ENCODE measurements around the gene C1QTNF5. TPM values are rescaled to one million over a fixed set of nuclear protein-coding genes. Genes with fewer than 3 reads are reported as not detected.

C1QTNF5 gene
- total RNA-seq, 2 experiments from 2014 or later, result not detected

GRCh38 chr11:119341222-119342022 lies 739 bp upstream of the C1QTNF5 start:
- ChIA-PET POLR2A (interaction anchor here (0.6 to 0.7 kb wide), 2 partner anchors 207 to 246 kb away, joined by 3 read pairs; no protein-coding TSS in a partner anchor), CTCF (interaction anchor here (0.7 to 3.2 kb wide), 10 partner anchors 11 to 164 kb away, joined by 3 to 30 read pairs (median 3); partner anchors contain the start of gene USP2)
- Mint-ChIP-seq H3K27me3 (peaks cover 29% of the 10 kb centered on the region), H3K27ac (no peak overlapping the region), H3K4me1 (ENCODE audit: low read depth) (peaks cover 31% of the 10 kb centered on the region), H3K9me3 (no peaks in the 10 kb centered on the region), H3K4me3 (no peak overlapping the region), H3K36me3 (ENCODE audit: low read depth) (peaks cover 16% of the 10 kb centered on the region)
- intact Hi-C loops (cut with micrococcal nuclease), result no loop called here
- DNase-seq, result no peak
- no peak for ATAC-seq
- TF ChIP-seq CTCF (IDR thresholded peaks at IDR 0.05), result no peak

- POLR2A ChIA-PET, result interaction anchor here (0.6 kb wide), 1 partner anchor 21 kb away, joined by 3 read pairs; no protein-coding TSS in a partner anchor
- Mint-ChIP-seq H3K36me3 (ENCODE audit: low read depth) (peaks cover 22% of the 10 kb centered on the region), H3K9me3 (no peaks in the 10 kb centered on the region), H3K27ac (no peak overlapping the region), H3K4me1 (ENCODE audit: low read depth) (peaks cover 47% of the 10 kb centered on the region), H3K4me3 (peak overlapping the region; percentile 5), H3K27me3 (peaks cover 29% of the 10 kb centered on the region)
- peak; percentile 15 for ATAC-seq
- intact Hi-C loops (cut with micrococcal nuclease), result no loop called here
- CTCF ChIA-PET, result interaction anchor here (0.7 to 10.9 kb wide), 19 partner anchors 9 to 317 kb away, joined by 3 to 201 read pairs (median 5); partner anchors contain the start of genes CBL and USP2
- peak; percentile 51 for DNase-seq
- TF ChIP-seq CTCF (IDR thresholded peaks at IDR 0.05), result peak; percentile 94
Observed at GRCh38 chr11:119339589-119340334, 921 bp downstream of the C1QTNF5 start.

- H3K36me3 Mint-ChIP-seq (ENCODE audit: low read depth), result peaks cover 24% of the 10 kb centered on the region
- POLR2A ChIA-PET, result no interaction called here
- peaks cover 29% of the 10 kb centered on the region for H3K27me3 Mint-ChIP-seq
- no peak for ATAC-seq
- TF ChIP-seq CTCF (IDR thresholded peaks at IDR 0.05), result no peak
- peak overlapping the region; percentile 5 for H3K4me3 Mint-ChIP-seq
- no peak overlapping the region for H3K27ac Mint-ChIP-seq
- CTCF ChIA-PET, result interaction anchor here (0.6 to 10.9 kb wide), 31 partner anchors 9 to 316 kb away, joined by 3 to 201 read pairs (median 4); partner anchors contain the start of genes CBL, MCAM, MFRP and USP2
- intact Hi-C loops (cut with micrococcal nuclease), result no loop called here
- no peak for DNase-seq
- H3K9me3 Mint-ChIP-seq, result no peaks in the 10 kb centered on the region
- peaks cover 47% of the 10 kb centered on the region for H3K4me1 Mint-ChIP-seq (ENCODE audit: low read depth)
Observed at GRCh38 chr11:119338965-119339588, 1.6 kb downstream of the C1QTNF5 start.

GRCh38 chr11:119338318-119338890 lies 2.3 kb downstream of the C1QTNF5 start:
- CTCF ChIA-PET, result interaction anchor here (0.6 to 10.9 kb wide), 33 partner anchors 9 to 369 kb away, joined by 3 to 201 read pairs (median 5); partner anchors contain the start of genes CBL, MCAM, MFRP and USP2
- POLR2A ChIA-PET, result interaction anchor here (0.6 to 2.1 kb wide), 7 partner anchors 10 to 261 kb away, joined by 3 to 9 read pairs (median 3); no protein-coding TSS in a partner anchor
- TF ChIP-seq CTCF (IDR thresholded peaks at IDR 0.05), result peak; percentile 75
- Mint-ChIP-seq H3K27me3 (peaks cover 26% of the 10 kb centered on the region), H3K4me1 (ENCODE audit: low read depth) (peaks cover 49% of the 10 kb centered on the region), H3K27ac (no peak overlapping the region), H3K4me3 (no peak overlapping the region), H3K36me3 (ENCODE audit: low read depth) (peaks cover 24% of the 10 kb centered on the region), H3K9me3 (no peaks in the 10 kb centered on the region)
- intact Hi-C loops (cut with micrococcal nuclease), result no loop called here
- ATAC-seq (peak; percentile 45), DNase-seq (peak; percentile 83)

All from activated CD8-positive, alpha-beta T cell treated with anti-CD3 and anti-CD28 coated beads for 36 hours (primary cell).